Activated CD4-positive, alpha-beta T cell treated with anti-CD3 and anti-CD28 coated beads, Interleukin-2, amount 10 ng/mL, durations not matched to agents 24 days and 14 days (primary cell): ENCODE data around the gene TAMALIN. TPM values are rescaled to one million over a fixed set of nuclear protein-coding genes. Genes with fewer than 3 reads are reported as not detected.

Experiments used
- DNase-seq: peaks from one replicate; pipeline ENCODE4 v3.0.0; 2022
- H3K27ac Mint-ChIP-seq: one replicate; pipeline ENCODE4 v1.8.0; 2022; ENCODE audit warnings: mild to moderate bottlenecking, mixed read lengths
- H3K27me3 Mint-ChIP-seq: one replicate; pipeline ENCODE4 v1.8.0; 2022; ENCODE audit warnings: mixed read lengths
- H3K36me3 Mint-ChIP-seq: one replicate; pipeline ENCODE4 v1.8.0; 2022; ENCODE audit warnings: low read depth, mild to moderate bottlenecking, mixed read lengths
- H3K4me1 Mint-ChIP-seq: one replicate; pipeline ENCODE4 v1.8.0; 2021; ENCODE audit warnings: mixed read lengths
- H3K4me3 Mint-ChIP-seq: one replicate; pipeline ENCODE4 v1.8.0; 2022; ENCODE audit warnings: mild to moderate bottlenecking, moderate library complexity, mixed read lengths
- H3K9me3 Mint-ChIP-seq: one replicate; pipeline ENCODE4 v1.8.0; 2021; ENCODE audit warnings: mixed read lengths
- intact Hi-C: fragments of 100-400 bp; cut with micrococcal nuclease; formaldehyde crosslinking; loops from one replicate; pipeline ENCODE4 v1.15.1; 2023
- total RNA-seq: library from RNA; stranded (reverse); gene quantifications from 2 replicates; pipeline ENCODE4 v1.2.3, GENCODE V29; 2022

The TAMALIN gene
- total RNA-seq, 1 donor from 2014 or later, result 12.4 TPM

GRCh38 chr12:52054231-52054832 lies 47.6 kb downstream of the TAMALIN start:
- Mint-ChIP-seq H3K27ac (peak overlapping the region; percentile 62), H3K27me3 (peaks cover 3% of the 10 kb centered on the region), H3K4me1 (peaks cover 35% of the 10 kb centered on the region), H3K9me3 (no peaks in the 10 kb centered on the region), H3K4me3 (peak overlapping the region; percentile 63), H3K36me3 (peaks cover 42% of the 10 kb centered on the region)
- intact Hi-C loops, result loop anchor here (5.0 kb wide), 2 partner anchors 188 to 953 kb away; partner anchors contain the start of gene EIF4B
- no peak for DNase-seq

- H3K4me1 Mint-ChIP-seq, result peaks cover 27% of the 10 kb centered on the region
- no peaks in the 10 kb centered on the region for H3K27me3 Mint-ChIP-seq
- H3K36me3 Mint-ChIP-seq, result peaks cover 49% of the 10 kb centered on the region
- H3K27ac Mint-ChIP-seq, result no peak overlapping the region
- peak overlapping the region; percentile 39 for H3K4me3 Mint-ChIP-seq
- no peak for DNase-seq
- intact Hi-C loops, result loop anchor here (5.0 kb wide), 2 partner anchors 187 to 952 kb away; partner anchors contain the start of gene EIF4B
- no peaks in the 10 kb centered on the region for H3K9me3 Mint-ChIP-seq
These were observed 48.3 kb downstream of the TAMALIN start for GRCh38 chr12:52054833-52055730.

GRCh38 chr12:52055731-52056711 lies 49.3 kb downstream of the TAMALIN start:
- peak overlapping the region; percentile 5 for H3K27ac Mint-ChIP-seq
- H3K27me3 Mint-ChIP-seq, result no peaks in the 10 kb centered on the region
- no peak for DNase-seq
- peaks cover 49% of the 10 kb centered on the region for H3K36me3 Mint-ChIP-seq
- peaks cover 23% of the 10 kb centered on the region for H3K4me1 Mint-ChIP-seq
- intact Hi-C loops, result no loop called here
- no peak overlapping the region for H3K4me3 Mint-ChIP-seq
- no peaks in the 10 kb centered on the region for H3K9me3 Mint-ChIP-seq

GRCh38 chr12:52056801-52057637 lies 50.3 kb downstream of the TAMALIN start:
- Mint-ChIP-seq H3K36me3 (peaks cover 45% of the 10 kb centered on the region), H3K27me3 (no peaks in the 10 kb centered on the region), H3K27ac (no peak overlapping the region), H3K4me1 (peaks cover 18% of the 10 kb centered on the region), H3K4me3 (no peak overlapping the region), H3K9me3 (no peaks in the 10 kb centered on the region)
- intact Hi-C loops, result no loop called here
- no peak for DNase-seq

- Mint-ChIP-seq H3K27me3 (no peaks in the 10 kb centered on the region), H3K9me3 (no peaks in the 10 kb centered on the region), H3K36me3 (peaks cover 44% of the 10 kb centered on the region), H3K27ac (no peak overlapping the region), H3K4me3 (no peak overlapping the region), H3K4me1 (peaks cover 9% of the 10 kb centered on the region)
- DNase-seq, result no peak
- intact Hi-C loops, result no loop called here
These were observed 51.2 kb downstream of the TAMALIN start for GRCh38 chr12:52057638-52058576.

- Mint-ChIP-seq H3K27me3 (no peaks in the 10 kb centered on the region), H3K27ac (no peak overlapping the region), H3K36me3 (peaks cover 41% of the 10 kb centered on the region), H3K4me3 (no peak overlapping the region), H3K4me1 (peaks cover 3% of the 10 kb centered on the region), H3K9me3 (no peaks in the 10 kb centered on the region)
- DNase-seq, result no peak
- intact Hi-C loops, result no loop called here
These were observed 52.0 kb downstream of the TAMALIN start for GRCh38 chr12:52058631-52059361.

GRCh38 chr12:52059582-52060497 lies 53.1 kb downstream of the TAMALIN start:
- DNase-seq, result no peak
- Mint-ChIP-seq H3K27me3 (no peaks in the 10 kb centered on the region), H3K36me3 (peaks cover 35% of the 10 kb centered on the region), H3K4me3 (no peak overlapping the region), H3K27ac (no peak overlapping the region), H3K9me3 (no peaks in the 10 kb centered on the region), H3K4me1 (no peaks in the 10 kb centered on the region)
- intact Hi-C loops, result no loop called here

- Mint-ChIP-seq H3K4me1 (no peaks in the 10 kb centered on the region), H3K27me3 (no peaks in the 10 kb centered on the region), H3K4me3 (no peak overlapping the region), H3K9me3 (no peaks in the 10 kb centered on the region), H3K27ac (peak overlapping the region; percentile 20), H3K36me3 (peaks cover 33% of the 10 kb centered on the region)
- DNase-seq, result no peak
- intact Hi-C loops, result no loop called here
These were observed 53.9 kb downstream of the TAMALIN start for GRCh38 chr12:52060498-52061177.

- Mint-ChIP-seq H3K36me3 (peaks cover 26% of the 10 kb centered on the region), H3K4me1 (peaks cover 2% of the 10 kb centered on the region), H3K4me3 (no peak overlapping the region), H3K27ac (no peak overlapping the region), H3K27me3 (no peaks in the 10 kb centered on the region), H3K9me3 (no peaks in the 10 kb centered on the region)
- no peak for DNase-seq
- intact Hi-C loops, result no loop called here
These were observed 54.9 kb downstream of the TAMALIN start for GRCh38 chr12:52061470-52062166.
